Measurements from ENCODE around the gene CACNG8.

Gene CACNG8

GRCh38 chr19:53992815-53993214 lies 30.1 kb downstream of the CACNG8 start:
- no peak overlapping the region for H3K4me3 ChIP-seq (ENCODE audit: low read length)
- no peak for TF ChIP-seq CTCF (conservative IDR thresholded peaks at IDR 0.05; ENCODE audit: low read length)
- no peak for DNase-seq (ENCODE audit: low read depth)

- H3K4me3 ChIP-seq (ENCODE audit: low read length) = no peak overlapping the region
- no peak for TF ChIP-seq CTCF (conservative IDR thresholded peaks at IDR 0.05; ENCODE audit: low read length)
- no peak for DNase-seq (ENCODE audit: low read depth)
Observed at GRCh38 chr19:53993448-53993847, 30.7 kb downstream of the CACNG8 start.

- DNase-seq (ENCODE audit: low read depth) = no peak
- no peak for TF ChIP-seq CTCF (conservative IDR thresholded peaks at IDR 0.05; ENCODE audit: low read length)
- H3K4me3 ChIP-seq (ENCODE audit: low read length) = no peak overlapping the region
Observed at GRCh38 chr19:53994811-53995210, 32.1 kb downstream of the CACNG8 start.

- no peak for DNase-seq (ENCODE audit: low read depth)
- no peak overlapping the region for H3K4me3 ChIP-seq (ENCODE audit: low read length)
- TF ChIP-seq CTCF (conservative IDR thresholded peaks at IDR 0.05; ENCODE audit: low read length) = no peak
Observed at GRCh38 chr19:53998223-53998622, 35.5 kb downstream of the CACNG8 start.

- TF ChIP-seq CTCF (conservative IDR thresholded peaks at IDR 0.05; ENCODE audit: low read length) = no peak
- no peak for DNase-seq (ENCODE audit: low read depth)
Observed at GRCh38 chr19:53999694-54000093, 37.0 kb downstream of the CACNG8 start.

DNA sequence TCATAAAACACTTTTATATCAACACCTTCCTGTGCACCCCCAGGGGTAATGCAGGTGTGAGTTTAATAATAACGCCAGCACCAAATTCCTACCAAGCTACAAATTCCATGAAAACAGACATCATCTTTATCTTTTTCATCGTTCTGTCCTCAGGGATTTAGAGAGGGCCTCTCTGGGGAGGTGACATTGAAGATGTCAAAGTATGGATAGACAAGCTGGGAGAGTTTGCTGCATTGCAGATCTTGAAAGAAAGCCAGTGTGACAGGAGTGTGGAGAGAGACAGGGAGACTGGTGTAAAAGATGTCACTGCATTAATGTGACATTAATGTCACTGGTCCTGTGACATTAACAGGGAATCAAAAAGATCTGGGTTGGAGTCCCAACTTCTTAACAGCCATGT lies 38.8 kb downstream of the CACNG8 start:
- no peak for TF ChIP-seq CTCF (conservative IDR thresholded peaks at IDR 0.05; ENCODE audit: low read length)
- no peak for DNase-seq (ENCODE audit: low read depth)
- H3K4me3 ChIP-seq (ENCODE audit: low read length) = no peak overlapping the region

More at GRCh38 chr19:53999694-54000093, 37.0 kb downstream of the CACNG8 start:
- H3K4me3 ChIP-seq (ENCODE audit: low read length) = no peak overlapping the region

- no peak for DNase-seq (ENCODE audit: low read depth)
- no peak overlapping the region for H3K4me3 ChIP-seq (ENCODE audit: low read length)
- no peak for TF ChIP-seq CTCF (conservative IDR thresholded peaks at IDR 0.05; ENCODE audit: low read length)
Observed at GRCh38 chr19:54002495-54003315, 40.0 kb downstream of the CACNG8 start.

Data from AG10803 (cell line).